SK-N-SH treated with all-trans-retinoic acid at 6 μM for 48 hours (cell line): ENCODE results near the gene PHLDB3.

Experiments
- ATAC-seq: fragments of 200-7000 bp; cut with Tn5 transposase; 3 replicates; pipeline ENCODE4 v1.9.1; 2020; ENCODE audit warnings: mild to moderate bottlenecking, moderate library complexity
- ARNTL ChIP-seq: fragments of 450-650 bp; formaldehyde crosslinking; IDR thresholded peaks from 2 replicates; pipeline ENCODE4 v1.5.0; 2020; ENCODE audit warnings: low read depth, mild to moderate bottlenecking, moderate library complexity, borderline replicate concordance
- CSDC2 ChIP-seq: fragments of 250-450 bp; sonication (Bioruptor Pico); IDR thresholded peaks from 2 replicates; pipeline ENCODE4 v1.5.0; 2020; ENCODE audit warnings: mild to moderate bottlenecking, moderate library complexity
- CSRNP3 ChIP-seq: fragments of 250-450 bp; sonication (Bioruptor Pico); IDR thresholded peaks from 2 replicates; pipeline ENCODE4 v1.5.1; 2021; ENCODE audit warnings: mild to moderate bottlenecking, moderate library complexity
- ESRRG ChIP-seq: fragments of 250-450 bp; sonication (Bioruptor Pico); IDR thresholded peaks from 2 replicates; pipeline ENCODE4 v1.6.1; 2021; ENCODE audit warnings: mild to moderate bottlenecking
- ISL1 ChIP-seq: fragments of 250-450 bp; sonication (Bioruptor Pico); IDR thresholded peaks from 2 replicates; pipeline ENCODE4 v2.1.2; 2022; ENCODE audit warnings: mild to moderate bottlenecking, moderate library complexity
- OSR1 ChIP-seq: fragments of 250-450 bp; sonication (Bioruptor Pico); IDR thresholded peaks from 2 replicates; pipeline ENCODE4 v1.8.0; 2022; ENCODE audit warnings: moderate library complexity, mild to moderate bottlenecking, inconsistent platforms
- POU6F1 ChIP-seq: fragments of 250-450 bp; sonication (Bioruptor Pico); IDR thresholded peaks from 2 replicates; pipeline ENCODE4 v1.8.0; 2021; ENCODE audit warnings: low read depth, mild to moderate bottlenecking, moderate library complexity, borderline replicate concordance
- PPARA ChIP-seq: fragments of 250-450 bp; sonication (Bioruptor Pico); IDR thresholded peaks from 2 replicates; pipeline ENCODE4 v1.5.0; 2020; ENCODE audit warnings: mild to moderate bottlenecking, borderline replicate concordance
- RARB ChIP-seq: fragments of 250-450 bp; sonication (Bioruptor Pico); IDR thresholded peaks from 2 replicates; pipeline ENCODE4 v1.8.0; 2021; ENCODE audit warnings: mild to moderate bottlenecking, moderate library complexity
- SNAI2 ChIP-seq: fragments of 250-450 bp; sonication (Bioruptor Pico); IDR thresholded peaks from 2 replicates; pipeline ENCODE4 v1.5.0; 2020; ENCODE audit warnings: mild to moderate bottlenecking, moderate library complexity
- TOX ChIP-seq: fragments of 250-450 bp; sonication (Bioruptor Pico); IDR thresholded peaks from 2 replicates; pipeline ENCODE4 v1.8.0; 2021; ENCODE audit warnings: mild to moderate bottlenecking, moderate library complexity, borderline replicate concordance
- TSHZ2 ChIP-seq: fragments of 250-450 bp; sonication (Bioruptor Pico); IDR thresholded peaks from 2 replicates; pipeline ENCODE4 v1.5.0; 2020; ENCODE audit warnings: mild to moderate bottlenecking, moderate library complexity
- ZC3H10 ChIP-seq: fragments of 250-450 bp; sonication (Bioruptor Pico); IDR thresholded peaks from 2 replicates; pipeline ENCODE4 v1.5.1; 2021; ENCODE audit warnings: mild to moderate bottlenecking, moderate library complexity
- ZFP3 ChIP-seq: fragments of 250-450 bp; sonication (Bioruptor Pico); IDR thresholded peaks from 2 replicates; pipeline ENCODE4 v1.5.0; 2020; ENCODE audit warnings: mild to moderate bottlenecking, moderate library complexity
- ZNF565 ChIP-seq: fragments of 450-650 bp; formaldehyde crosslinking; conservative IDR thresholded peaks from 2 replicates; pipeline ENCODE4 v1.5.0; 2020; ENCODE audit warnings: low read depth, mild to moderate bottlenecking, moderate library complexity
- ZNF8 ChIP-seq: fragments of 450-650 bp; formaldehyde crosslinking; IDR thresholded peaks from 2 replicates; pipeline ENCODE4 v1.5.0; 2020; ENCODE audit warnings: mild to moderate bottlenecking, moderate library complexity

PHLDB3 gene

GRCh38 chr19:43504426-43505185 lies at the start of gene PHLDB3:
TSS of gene PHLDB3 (minus strand) at chr19:43504746. CDS start at chr19:43504118, 628 bp downstream.
- peak; percentile 72 for ATAC-seq
- TF ChIP-seq ZFP3 (no peak), POU6F1 (CRISPR knock-in tag) (no peak), CSRNP3 (CRISPR knock-in tag) (no peak)

- ATAC-seq, result no peak
- TF ChIP-seq CSDC2 (CRISPR knock-in tag) (no peak), POU6F1 (CRISPR knock-in tag) (no peak), TSHZ2 (CRISPR knock-in tag) (no peak), ISL1 (CRISPR knock-in tag) (no peak)
Observed at GRCh38 chr19:43553656-43554055, 49.1 kb upstream of the PHLDB3 start.

GRCh38 chr19:43552616-43553015 lies 48.1 kb upstream of the PHLDB3 start:
- TF ChIP-seq PPARA (CRISPR knock-in tag) (no peak), TOX (CRISPR knock-in tag) (no peak), OSR1 (CRISPR knock-in tag) (no peak), ZNF8 (no peak), RARB (no peak)
- ATAC-seq, result no peak

GRCh38 chr19:43552198-43552450 lies 47.6 kb upstream of the PHLDB3 start:
- TF ChIP-seq PPARA (CRISPR knock-in tag), result no peak
- no peak for TF ChIP-seq TSHZ2 (CRISPR knock-in tag)
- TF ChIP-seq ZFP3, result no peak
- TF ChIP-seq ARNTL (CRISPR knock-in tag), result no peak
- no peak for TF ChIP-seq ZC3H10 (CRISPR knock-in tag)
- TF ChIP-seq CSDC2 (CRISPR knock-in tag), result no peak
- no peak for TF ChIP-seq ESRRG (CRISPR knock-in tag)
- TF ChIP-seq ZNF8, result no peak
- TF ChIP-seq POU6F1 (CRISPR knock-in tag), result no peak
- TF ChIP-seq ZNF565 (CRISPR knock-in tag), result no peak
- TF ChIP-seq CSRNP3 (CRISPR knock-in tag), result no peak
- TF ChIP-seq SNAI2, result no peak
- TF ChIP-seq TOX (CRISPR knock-in tag), result no peak
- no peak for ATAC-seq
